GM12875 (cell line): ENCODE data around the gene APOA4.

Experiments used
- H3K4me3 ChIP-seq: one replicate; pipeline ENCODE4 v1.5.1; 2011; ENCODE audit warnings: low read depth, low read length, control low read depth
- TF ChIP-seq, protein P1 (sequence below): IDR thresholded peaks from 2 replicates; pipeline ENCODE4 v1.5.1; 2011; ENCODE audit warnings: low read depth, mild to moderate bottlenecking, control low read depth, inconsistent platforms, low read length, moderate library complexity, borderline replicate concordance; ENCODE audit not compliant: insufficient read depth

APOA4 gene

DNA sequence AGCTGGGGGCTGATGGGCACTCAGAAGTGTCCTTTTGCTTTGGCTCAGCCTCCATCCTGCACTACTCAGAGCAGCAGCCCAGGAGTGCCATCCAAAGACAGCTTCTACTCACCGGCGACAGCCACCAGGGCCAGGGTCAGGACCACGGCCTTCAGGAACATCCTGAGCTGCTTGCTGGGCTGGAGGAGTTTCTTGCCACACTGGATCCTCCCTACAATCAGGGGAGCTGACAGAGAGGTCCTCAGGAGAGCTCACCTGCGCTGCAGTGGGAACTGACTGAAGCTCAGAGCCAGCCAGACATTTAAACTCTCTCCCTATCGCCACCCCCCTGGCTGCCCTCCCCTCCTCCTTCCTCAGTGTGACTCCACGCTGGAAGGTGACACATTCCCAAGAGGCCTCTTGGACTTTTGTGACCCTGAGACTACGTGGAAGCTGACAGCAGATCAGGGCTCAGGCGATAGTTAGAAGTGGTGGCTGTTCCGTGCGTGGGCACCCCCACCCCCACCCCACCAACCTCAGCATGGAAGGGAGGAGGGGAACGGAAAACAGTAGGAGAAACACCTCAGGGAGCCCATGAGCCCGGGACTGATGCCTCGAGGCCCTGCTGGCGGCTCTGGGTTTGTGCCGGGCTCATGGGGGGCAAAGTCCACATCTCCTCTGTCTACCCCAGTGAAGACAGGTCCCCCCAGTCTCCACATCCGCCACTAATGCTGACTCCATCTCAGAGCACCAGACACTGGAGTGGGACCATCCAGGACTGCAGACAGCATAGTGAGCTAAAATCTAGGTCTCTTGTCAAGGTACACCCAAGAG lies at the start of gene APOA4:
TSS of gene APOA4 (minus strand) at position 274 of the 813 bp plus-strand sequence. CDS start at position 161, 113 bp downstream.
- no peak within 1 kb of the TSS for H3K4me3 ChIP-seq
- TF ChIP-seq, protein P1, sequence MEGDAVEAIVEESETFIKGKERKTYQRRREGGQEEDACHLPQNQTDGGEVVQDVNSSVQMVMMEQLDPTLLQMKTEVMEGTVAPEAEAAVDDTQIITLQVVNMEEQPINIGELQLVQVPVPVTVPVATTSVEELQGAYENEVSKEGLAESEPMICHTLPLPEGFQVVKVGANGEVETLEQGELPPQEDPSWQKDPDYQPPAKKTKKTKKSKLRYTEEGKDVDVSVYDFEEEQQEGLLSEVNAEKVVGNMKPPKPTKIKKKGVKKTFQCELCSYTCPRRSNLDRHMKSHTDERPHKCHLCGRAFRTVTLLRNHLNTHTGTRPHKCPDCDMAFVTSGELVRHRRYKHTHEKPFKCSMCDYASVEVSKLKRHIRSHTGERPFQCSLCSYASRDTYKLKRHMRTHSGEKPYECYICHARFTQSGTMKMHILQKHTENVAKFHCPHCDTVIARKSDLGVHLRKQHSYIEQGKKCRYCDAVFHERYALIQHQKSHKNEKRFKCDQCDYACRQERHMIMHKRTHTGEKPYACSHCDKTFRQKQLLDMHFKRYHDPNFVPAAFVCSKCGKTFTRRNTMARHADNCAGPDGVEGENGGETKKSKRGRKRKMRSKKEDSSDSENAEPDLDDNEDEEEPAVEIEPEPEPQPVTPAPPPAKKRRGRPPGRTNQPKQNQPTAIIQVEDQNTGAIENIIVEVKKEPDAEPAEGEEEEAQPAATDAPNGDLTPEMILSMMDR, result no peak

DNA sequence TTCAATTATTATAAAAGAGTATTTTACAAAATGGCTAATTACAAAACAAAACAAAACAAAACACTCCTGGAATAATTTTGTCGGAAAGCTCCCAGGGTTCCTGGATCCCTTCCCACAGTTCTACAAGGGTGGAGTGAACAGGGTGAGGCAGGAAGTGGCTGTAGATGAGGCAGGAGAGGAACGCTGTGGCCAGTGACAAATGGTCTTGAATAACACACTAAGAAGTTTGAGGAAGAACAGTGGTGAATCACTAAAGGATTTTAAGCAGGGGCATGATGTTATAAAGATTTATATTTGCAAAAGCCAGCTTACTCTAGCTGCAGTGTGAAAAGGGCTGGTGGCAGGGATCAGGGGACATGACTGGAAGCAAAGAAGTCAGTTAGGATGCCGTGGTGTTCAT lies 48.1 kb upstream of the APOA4 start:
- TF ChIP-seq, protein P1, result no peak
- no peak overlapping the region for H3K4me3 ChIP-seq

DNA sequence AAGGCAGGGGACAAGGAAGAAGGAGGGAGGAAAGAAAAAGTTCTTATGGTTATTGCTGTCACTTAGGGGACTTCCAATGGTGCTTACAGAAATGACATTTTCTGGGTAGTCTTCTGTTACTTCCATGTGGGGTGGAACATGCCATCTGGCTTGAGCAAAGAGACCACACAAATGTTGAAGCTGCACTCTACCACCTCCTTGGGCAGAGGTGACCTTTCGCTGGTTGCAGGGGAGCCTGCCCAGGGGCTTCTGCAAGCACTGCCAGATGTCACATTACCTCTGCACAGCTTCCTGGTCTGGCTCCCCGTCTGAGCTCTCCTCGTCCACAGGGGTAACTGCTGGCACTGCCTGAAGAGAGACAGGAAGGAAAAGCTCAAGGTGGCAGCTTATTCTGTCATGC lies 47.0 kb upstream of the APOA4 start:
- TF ChIP-seq, protein P1, result no peak
- H3K4me3 ChIP-seq, result no peak overlapping the region

DNA sequence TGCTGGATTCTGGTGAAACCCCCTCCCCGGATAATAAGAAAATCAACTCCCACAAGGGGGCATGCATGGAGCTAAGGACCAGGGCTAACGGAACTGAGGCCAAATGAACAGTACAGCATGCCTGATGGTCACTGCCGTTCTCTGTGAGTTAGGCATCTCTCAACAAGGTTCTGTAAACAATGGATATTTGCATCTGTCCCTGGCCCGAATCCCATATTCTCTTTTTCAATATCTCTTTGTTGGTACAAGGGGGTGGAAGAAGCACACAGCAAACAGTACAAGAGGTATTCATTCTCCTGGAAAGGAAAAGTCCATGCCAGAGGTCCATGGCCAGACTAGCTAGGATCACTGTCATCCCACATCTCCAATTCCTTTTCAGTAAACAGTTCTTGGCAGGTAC lies 46.5 kb upstream of the APOA4 start:
- H3K4me3 ChIP-seq, result no peak overlapping the region
- TF ChIP-seq, protein P1, result no peak

DNA sequence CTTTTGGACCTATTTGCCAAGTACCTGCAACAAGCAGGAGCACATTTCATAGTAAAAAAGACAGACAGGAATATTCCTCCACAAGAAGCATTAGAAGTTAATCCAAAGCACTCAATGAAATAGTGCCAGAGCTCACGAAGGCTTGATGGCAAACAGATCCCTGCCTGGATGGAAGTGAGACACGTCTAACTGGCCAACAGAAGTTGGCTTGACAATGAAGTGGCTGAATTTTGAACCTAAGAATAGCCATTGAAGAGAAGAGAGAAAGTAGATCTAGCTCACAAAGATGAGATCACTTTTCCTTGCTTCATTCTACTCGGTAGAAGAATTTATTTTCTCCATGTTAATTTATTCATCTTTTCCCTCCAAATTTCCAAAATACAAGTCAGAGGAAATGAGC lies 45.0 kb upstream of the APOA4 start:
- no peak overlapping the region for H3K4me3 ChIP-seq
- TF ChIP-seq, protein P1, result no peak

DNA sequence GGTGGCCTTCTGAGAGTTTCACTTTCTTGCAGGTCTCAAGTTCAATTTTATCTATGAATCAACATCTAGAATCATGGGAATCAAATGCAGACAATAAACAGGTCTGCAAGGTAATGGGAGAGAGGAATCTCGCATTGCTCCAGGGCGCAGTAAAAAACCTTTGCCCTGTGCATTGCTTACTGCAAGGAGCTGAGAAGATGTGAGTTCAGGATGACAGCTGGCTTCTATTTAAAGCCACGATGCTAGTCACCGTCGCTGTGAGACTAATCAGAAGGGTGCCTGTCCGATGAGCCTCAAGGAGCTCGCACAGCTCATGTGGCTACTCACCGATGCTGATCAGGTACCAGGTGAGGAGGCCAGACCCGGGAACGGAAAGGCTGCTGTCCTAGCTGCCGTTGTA lies 44.5 kb upstream of the APOA4 start:
- H3K4me3 ChIP-seq, result no peak overlapping the region
- TF ChIP-seq, protein P1, result no peak

DNA sequence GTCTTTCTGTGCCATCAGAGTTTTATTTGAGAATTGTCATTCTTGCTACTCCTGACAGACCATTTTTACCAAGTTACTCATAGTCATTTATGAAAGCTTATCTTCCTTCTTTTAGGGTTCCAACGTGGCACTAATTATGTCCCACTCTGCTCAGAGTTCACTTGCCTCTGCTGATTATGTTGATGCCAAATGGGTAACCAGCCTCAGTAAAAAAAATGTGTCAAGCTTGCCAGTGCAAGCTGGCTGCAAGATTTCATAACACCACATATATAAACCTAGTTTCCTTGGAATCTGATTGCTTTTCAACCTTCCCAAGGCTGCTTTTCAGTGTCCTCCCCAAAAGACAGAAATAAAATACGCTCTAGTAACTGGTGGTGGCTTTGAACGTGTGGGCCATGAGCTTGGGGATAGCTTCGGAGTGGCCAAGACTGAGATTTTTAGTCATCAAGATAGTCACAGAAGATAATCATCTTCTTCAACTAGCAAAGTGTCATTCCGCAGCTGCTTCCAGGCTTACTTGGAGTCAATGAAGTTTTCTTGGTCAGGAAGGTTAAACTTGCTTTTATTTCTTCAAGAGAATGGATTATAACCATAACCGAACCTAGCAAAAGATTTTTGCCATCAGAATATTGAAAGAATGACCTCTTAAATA lies 43.8 kb upstream of the APOA4 start:
- no peak overlapping the region for H3K4me3 ChIP-seq
- TF ChIP-seq, protein P1, result no peak
